Progenitor cell of endocrine pancreas (in vitro differentiated cells): ENCODE data around the gene NOVA2. TPM values are rescaled to one million over a fixed set of nuclear protein-coding genes. Genes with fewer than 3 reads are reported as not detected.

Experiments used
- DNase-seq: peaks from one replicate; pipeline ENCODE4 v3.0.0; 2021; ENCODE audit warnings: low spot score; ENCODE audit not compliant: unreplicated experiment
- H3K27ac Mint-ChIP-seq: 2 replicates; pipeline ENCODE4 v1.8.0; 2021; ENCODE audit warnings: mild to moderate bottlenecking, moderate library complexity, mixed read lengths
- H3K27me3 Mint-ChIP-seq: 2 replicates; pipeline ENCODE4 v1.8.0; 2021; ENCODE audit warnings: mixed read lengths
- H3K36me3 Mint-ChIP-seq: 2 replicates; pipeline ENCODE4 v1.8.0; 2022; ENCODE audit warnings: mixed read lengths; ENCODE audit not compliant: insufficient read depth
- H3K4me1 Mint-ChIP-seq: 2 replicates; pipeline ENCODE4 v1.8.0; 2021; ENCODE audit warnings: low read depth, mixed read lengths
- H3K4me3 Mint-ChIP-seq: 2 replicates; pipeline ENCODE4 v1.8.0; 2021; ENCODE audit warnings: low read depth, mild to moderate bottlenecking, moderate library complexity, mixed read lengths
- H3K9me3 Mint-ChIP-seq: 2 replicates; pipeline ENCODE4 v1.8.0; 2021; ENCODE audit warnings: low read depth, mixed read lengths
- total RNA-seq: library from RNA; stranded (reverse); gene quantifications from 2 replicates; pipeline ENCODE4 v1.2.1, GENCODE V29; 2021
- TF ChIP-seq, protein P1 (sequence below): fragments of 200-600 bp; sonication (generic); IDR thresholded peaks from one replicate; pipeline ENCODE4 v1.5.0; 2021; ENCODE audit warnings: antibody characterized with exemption, mild to moderate bottlenecking; ENCODE audit not compliant: unreplicated experiment

Gene NOVA2
- total RNA-seq, 1 donor from 2014 or later, result 0.53 TPM

DNA sequence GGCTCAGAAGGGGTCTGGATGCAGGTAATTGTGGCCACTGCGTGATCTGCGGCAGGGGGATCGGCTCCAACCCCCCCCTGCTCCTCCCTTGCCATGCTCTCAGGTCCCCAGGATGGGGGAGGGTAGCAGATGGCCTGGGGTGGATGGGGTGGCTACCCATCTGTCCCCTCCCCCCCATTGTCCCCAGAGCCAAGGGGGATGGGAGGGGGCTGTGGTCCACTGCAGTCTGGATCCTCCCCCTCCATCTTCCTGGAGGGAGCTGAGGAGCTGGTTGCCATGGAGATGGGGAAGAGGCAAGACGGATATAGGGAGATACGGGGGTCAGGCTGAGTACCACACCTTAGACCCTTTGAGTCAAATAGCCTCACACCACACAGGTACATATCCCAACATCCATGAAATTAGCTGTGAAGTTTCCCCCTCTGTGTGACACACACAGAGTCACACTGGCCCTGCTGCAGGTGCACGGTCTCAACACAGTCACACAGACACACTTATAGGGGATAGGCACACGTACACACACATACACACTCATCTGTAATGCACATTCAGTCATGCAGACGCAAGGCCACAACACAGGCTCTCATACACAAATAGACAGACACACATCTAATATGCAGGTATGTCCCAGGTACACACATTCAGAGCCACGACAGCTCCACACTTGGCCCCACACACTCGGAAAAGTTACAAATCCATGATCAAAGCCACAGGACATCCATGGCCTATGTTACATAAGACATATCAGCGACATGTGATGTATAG lies 1.8 kb upstream of the NOVA2 start:
- Mint-ChIP-seq H3K9me3 (no peaks in the 10 kb centered on the region), H3K27me3 (peaks cover 67% of the 10 kb centered on the region), H3K4me1 (peaks cover 3% of the 10 kb centered on the region), H3K36me3 (no peaks in the 10 kb centered on the region), H3K4me3 (no peak overlapping the region), H3K27ac (no peak overlapping the region)
- DNase-seq, result no peak
- TF ChIP-seq, protein P1, sequence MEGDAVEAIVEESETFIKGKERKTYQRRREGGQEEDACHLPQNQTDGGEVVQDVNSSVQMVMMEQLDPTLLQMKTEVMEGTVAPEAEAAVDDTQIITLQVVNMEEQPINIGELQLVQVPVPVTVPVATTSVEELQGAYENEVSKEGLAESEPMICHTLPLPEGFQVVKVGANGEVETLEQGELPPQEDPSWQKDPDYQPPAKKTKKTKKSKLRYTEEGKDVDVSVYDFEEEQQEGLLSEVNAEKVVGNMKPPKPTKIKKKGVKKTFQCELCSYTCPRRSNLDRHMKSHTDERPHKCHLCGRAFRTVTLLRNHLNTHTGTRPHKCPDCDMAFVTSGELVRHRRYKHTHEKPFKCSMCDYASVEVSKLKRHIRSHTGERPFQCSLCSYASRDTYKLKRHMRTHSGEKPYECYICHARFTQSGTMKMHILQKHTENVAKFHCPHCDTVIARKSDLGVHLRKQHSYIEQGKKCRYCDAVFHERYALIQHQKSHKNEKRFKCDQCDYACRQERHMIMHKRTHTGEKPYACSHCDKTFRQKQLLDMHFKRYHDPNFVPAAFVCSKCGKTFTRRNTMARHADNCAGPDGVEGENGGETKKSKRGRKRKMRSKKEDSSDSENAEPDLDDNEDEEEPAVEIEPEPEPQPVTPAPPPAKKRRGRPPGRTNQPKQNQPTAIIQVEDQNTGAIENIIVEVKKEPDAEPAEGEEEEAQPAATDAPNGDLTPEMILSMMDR, result no peak

GRCh38 chr19:45972947-45973540 lies 621 bp downstream of the NOVA2 start:
- H3K9me3 Mint-ChIP-seq, result no peaks in the 10 kb centered on the region
- peaks cover 83% of the 10 kb centered on the region for H3K27me3 Mint-ChIP-seq
- peak overlapping the region; percentile 65 for H3K27ac Mint-ChIP-seq
- TF ChIP-seq, protein P1, result no peak
- H3K36me3 Mint-ChIP-seq, result no peaks in the 10 kb centered on the region
- H3K4me1 Mint-ChIP-seq, result peaks cover 3% of the 10 kb centered on the region
- no peak for DNase-seq
- H3K4me3 Mint-ChIP-seq, result peak overlapping the region; percentile 58

GRCh38 chr19:45972081-45972946 lies 1.4 kb downstream of the NOVA2 start:
- no peak for DNase-seq
- peaks cover 3% of the 10 kb centered on the region for H3K4me1 Mint-ChIP-seq
- peaks cover 83% of the 10 kb centered on the region for H3K27me3 Mint-ChIP-seq
- H3K36me3 Mint-ChIP-seq, result no peaks in the 10 kb centered on the region
- peak overlapping the region; percentile 58 for H3K4me3 Mint-ChIP-seq
- no peaks in the 10 kb centered on the region for H3K9me3 Mint-ChIP-seq
- peak overlapping the region; percentile 65 for H3K27ac Mint-ChIP-seq
- TF ChIP-seq, protein P1, result no peak

- Mint-ChIP-seq H3K27ac (no peak overlapping the region), H3K4me1 (peaks cover 3% of the 10 kb centered on the region), H3K9me3 (no peaks in the 10 kb centered on the region), H3K36me3 (no peaks in the 10 kb centered on the region), H3K4me3 (no peak overlapping the region), H3K27me3 (peaks cover 81% of the 10 kb centered on the region)
- DNase-seq, result no peak
- TF ChIP-seq, protein P1, result no peak
Observed at GRCh38 chr19:45971260-45971902, 2.3 kb downstream of the NOVA2 start.

DNA sequence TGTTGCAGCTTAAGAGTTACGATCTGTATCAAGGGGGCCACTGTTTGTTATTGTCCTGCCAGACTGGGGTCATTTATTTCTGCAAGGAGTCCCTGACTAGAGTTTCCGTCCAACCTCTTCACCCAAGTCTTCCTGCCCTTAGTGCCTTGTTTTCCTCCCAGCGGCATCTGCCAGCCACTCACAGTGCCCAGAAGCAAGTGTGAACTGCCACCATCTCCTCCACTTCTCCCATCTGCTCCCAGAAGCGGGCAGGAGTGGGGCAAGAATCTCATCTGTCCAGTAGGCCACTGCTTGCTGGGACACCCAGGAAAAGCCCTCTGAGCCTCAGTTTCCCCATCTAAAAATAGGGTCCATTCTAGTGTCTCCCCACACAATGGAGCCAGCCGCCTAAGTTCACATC lies 4.0 kb downstream of the NOVA2 start:
- Mint-ChIP-seq H3K4me1 (peaks cover 3% of the 10 kb centered on the region), H3K9me3 (no peaks in the 10 kb centered on the region), H3K4me3 (no peak overlapping the region)

More for the DNA sequence above, 4.0 kb downstream of the NOVA2 start:
- Mint-ChIP-seq H3K27ac (no peak overlapping the region), H3K27me3 (peaks cover 76% of the 10 kb centered on the region), H3K36me3 (no peaks in the 10 kb centered on the region)
- TF ChIP-seq, protein P1, result no peak
- no peak for DNase-seq
